ENCODE measurements around the gene PPP1R11.

GRCh38 chr6:30096829-30097228 is 29.8 kb downstream of the PPP1R11 start:
- TF ChIP-seq POLR2A (IDR thresholded peaks at IDR 0.05) (no peak), EP300 (IDR thresholded peaks at IDR 0.05) (no peak), CTCF (IDR thresholded peaks at IDR 0.05) (no peak)
